ENCODE results near the gene SPATA4. TPM values are rescaled to one million over a fixed set of nuclear protein-coding genes. Genes with fewer than 3 reads are reported as not detected.

Gene SPATA4
- total and polyA plus RNA-seq, 2 donors (not counting 3 experiments of a cell fraction or from before 2014, with no cell fraction given) = not detected

GRCh38 chr4:176236946-176237345, 41.6 kb upstream of the SPATA4 start:
- Histone ChIP-seq H3K9me1 (replicated peaks; ENCODE audit: control insufficient read depth, extremely low read depth, insufficient read depth, low read length) (no peaks in the 10 kb centered on the region), H3K27ac (ENCODE audit: insufficient read depth, low read depth, low read length) (no peak overlapping the region), H3K4me1 (ENCODE audit: control insufficient read depth, extremely low read depth, insufficient read depth, low read length) (no peaks in the 10 kb centered on the region), H3K36me3 (ENCODE audit: control insufficient read depth in 2 of 2, extremely low read depth in 1 of 2, insufficient read depth in 2 of 2, low read length in 2 of 2) (no peaks in the 10 kb centered on the region), H3K9me3 (replicated peaks; ENCODE audit: control insufficient read depth, insufficient read depth, low read length) (no peaks in the 10 kb centered on the region), H3K79me2 (ENCODE audit: control insufficient read depth, insufficient read depth, low read length) (no peaks in the 10 kb centered on the region), H3K4me3 (replicated peaks in 1 of 3; ENCODE audit: insufficient read depth in 1 of 3, low read depth in 1 of 3, low read length in 3 of 3) (no peak overlapping the region), H4K20me1 (replicated peaks; ENCODE audit: control insufficient read depth, extremely low read depth, insufficient read depth, low read length) (no peaks in the 10 kb centered on the region), H3K9ac (replicated peaks; ENCODE audit: extremely low read depth, insufficient read depth, low read length) (no peak overlapping the region), H3K27me3 (ENCODE audit: control insufficient read depth in 2 of 2, insufficient read depth in 2 of 2, low read length in 2 of 2) (peaks cover 0 to 1% of the 10 kb centered on the region in 2 experiments), H2AFZ (ENCODE audit: low read depth, low read length) (no peak overlapping the region), H3K4me2 (ENCODE audit: insufficient read depth, low read length) (no peak overlapping the region)
- BruUV-seq (replicated peaks) = no TSS peak
- no peak for FAIRE-seq
- TF ChIP-seq GATA2 (IDR thresholded peaks at IDR 0.05; ENCODE audit: insufficient read depth, insufficient read length, low read depth, low read length) = no peak
- TF ChIP-seq MYC (IDR thresholded peaks at IDR 0.05; ENCODE audit: low read depth, low read length) = no peak
- TF ChIP-seq, protein P1, sequence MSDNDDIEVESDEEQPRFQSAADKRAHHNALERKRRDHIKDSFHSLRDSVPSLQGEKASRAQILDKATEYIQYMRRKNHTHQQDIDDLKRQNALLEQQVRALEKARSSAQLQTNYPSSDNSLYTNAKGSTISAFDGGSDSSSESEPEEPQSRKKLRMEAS (IDR thresholded peaks at IDR 0.05; ENCODE audit: insufficient read depth, insufficient read length) = no peak
- TF ChIP-seq POLR2AphosphoS5 (IDR thresholded peaks at IDR 0.05; ENCODE audit: insufficient read depth, low read depth, low read length) = no peak
- TF ChIP-seq CTCF (IDR thresholded peaks at IDR 0.05; ENCODE audit: extremely low read depth in 1 of 2, insufficient read depth in 1 of 2, low read depth in 1 of 2, low read length in 2 of 2) = no peak
- ChIA-PET CTCF (no interaction called here), POLR2A (no interaction called here)
- intact Hi-C loops (cut with micrococcal nuclease) (no loop called here), dilution Hi-C loops (cut with MboI; ENCODE audit: extremely low pct_ligation_motif_present, low sequenced_read_pairs) (no loop called here)
- DNase-seq (ENCODE audit: low read depth, low spot score) = peak; percentile 15

DNA sequence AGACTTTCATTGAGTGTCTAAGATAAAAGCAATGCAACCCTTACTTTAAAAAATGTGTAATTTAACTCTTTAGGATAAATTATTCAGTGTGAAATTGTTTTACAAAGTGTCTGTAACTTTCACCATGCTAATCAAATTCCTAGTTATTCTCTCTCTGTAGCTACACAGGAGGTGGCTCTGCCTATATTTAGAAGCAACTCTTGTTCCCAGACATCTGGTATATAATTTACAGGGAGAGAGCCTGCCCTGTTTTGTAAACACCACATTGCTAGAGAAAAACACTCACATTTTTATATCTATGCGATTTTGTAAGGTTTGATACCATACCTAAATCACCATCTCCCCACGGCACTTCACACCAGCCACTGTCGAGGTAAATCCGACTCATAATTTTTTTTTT, 35.5 kb upstream of the SPATA4 start:
- no peak for TF ChIP-seq GATA2 (IDR thresholded peaks at IDR 0.05; ENCODE audit: insufficient read depth, insufficient read length, low read depth, low read length)
- TF ChIP-seq CTCF (IDR thresholded peaks at IDR 0.05; ENCODE audit: extremely low read depth in 1 of 2, insufficient read depth in 1 of 2, low read depth in 1 of 2, low read length in 2 of 2) = no peak
- no peak for TF ChIP-seq POLR2A (IDR thresholded peaks at IDR 0.05; ENCODE audit: low read depth, low read length)
- no peak for TF ChIP-seq MYC (IDR thresholded peaks at IDR 0.05; ENCODE audit: low read depth, low read length)
- no peak for TF ChIP-seq POLR2AphosphoS5 (IDR thresholded peaks at IDR 0.05; ENCODE audit: insufficient read depth, low read depth, low read length)
- no peak for TF ChIP-seq FOS (IDR thresholded peaks at IDR 0.05; ENCODE audit: borderline replicate concordance, insufficient read depth, low read length)
- TF ChIP-seq, protein P1 (IDR thresholded peaks at IDR 0.05; ENCODE audit: insufficient read depth, insufficient read length) = no peak
- H3K79me2 ChIP-seq (ENCODE audit: control insufficient read depth, insufficient read depth, low read length) = no peaks in the 10 kb centered on the region
- H4K20me1 ChIP-seq (replicated peaks; ENCODE audit: control insufficient read depth, extremely low read depth, insufficient read depth, low read length) = no peaks in the 10 kb centered on the region
- intact Hi-C loops (cut with micrococcal nuclease) = no loop called here
- POLR2A ChIA-PET = no interaction called here
- H3K9me1 ChIP-seq (replicated peaks; ENCODE audit: control insufficient read depth, extremely low read depth, insufficient read depth, low read length) = no peaks in the 10 kb centered on the region
- H2AFZ ChIP-seq (ENCODE audit: low read depth, low read length) = no peak overlapping the region
- H3K36me3 ChIP-seq (ENCODE audit: control insufficient read depth in 2 of 2, extremely low read depth in 1 of 2, insufficient read depth in 2 of 2, low read length in 2 of 2) = no peaks in the 10 kb centered on the region
- H3K4me2 ChIP-seq (ENCODE audit: insufficient read depth, low read length) = no peak overlapping the region
- no peak overlapping the region for H3K27ac ChIP-seq (ENCODE audit: insufficient read depth, low read depth, low read length)
- H3K27me3 ChIP-seq (ENCODE audit: control insufficient read depth in 2 of 2, insufficient read depth in 2 of 2, low read length in 2 of 2) = no peaks in the 10 kb centered on the region
- no peak overlapping the region for H3K4me3 ChIP-seq (replicated peaks in 1 of 3; ENCODE audit: insufficient read depth in 1 of 3, low read depth in 1 of 3, low read length in 3 of 3)
- dilution Hi-C loops (cut with MboI; ENCODE audit: extremely low pct_ligation_motif_present, low sequenced_read_pairs) = no loop called here
- no peak overlapping the region for H3K9ac ChIP-seq (replicated peaks; ENCODE audit: extremely low read depth, insufficient read depth, low read length)
- no TSS peak for BruUV-seq (replicated peaks)
- no peaks in the 10 kb centered on the region for H3K9me3 ChIP-seq (replicated peaks; ENCODE audit: control insufficient read depth, insufficient read depth, low read length)
- CTCF ChIA-PET = no interaction called here
- no peak for FAIRE-seq
- no peak for DNase-seq (ENCODE audit: low read depth, low spot score)
- H3K4me1 ChIP-seq (ENCODE audit: control insufficient read depth, extremely low read depth, insufficient read depth, low read length) = no peaks in the 10 kb centered on the region

All from endothelial cell of umbilical vein (primary cell).